HepG2 (cell line): ENCODE results near the gene AGPAT2. TPM values are rescaled to one million over a fixed set of nuclear protein-coding genes. Genes with fewer than 3 reads are reported as not detected.

ENCODE experiments used
- CAMTA2 ChIP-seq: sonication (generic); formaldehyde crosslinking; IDR thresholded peaks from 2 replicates; pipeline ENCODE4 v1.4.0; 2020; ENCODE audit warnings: mild to moderate bottlenecking, missing genetic modification reagents, borderline replicate concordance
- CREB3 ChIP-seq: sonication (generic); formaldehyde crosslinking; IDR thresholded peaks from 2 replicates; pipeline ENCODE4 v1.5.0; 2020; ENCODE audit warnings: missing genetic modification reagents
- DR1 ChIP-seq: sonication (generic); formaldehyde crosslinking; IDR thresholded peaks from 2 replicates; pipeline ENCODE4 v1.8.0; 2021; ENCODE audit warnings: mild to moderate bottlenecking, missing genetic modification reagents, inconsistent platforms
- HES4 ChIP-seq: sonication (generic); formaldehyde crosslinking; IDR thresholded peaks from 2 replicates; pipeline ENCODE4 v1.9.0; 2021; ENCODE audit warnings: mild to moderate bottlenecking, missing genetic modification reagents, borderline replicate concordance
- HNRNPUL1 ChIP-seq: fragments of 200-400 bp; formaldehyde crosslinking; IDR thresholded peaks from 2 replicates; pipeline ENCODE4 v1.6.1; 2017; ENCODE audit warnings: low read depth, mild to moderate bottlenecking, low read length, moderate library complexity
- MYPOP ChIP-seq: sonication (generic); formaldehyde crosslinking; IDR thresholded peaks from 2 replicates; pipeline ENCODE4 v1.8.1; 2023; ENCODE audit warnings: mild to moderate bottlenecking, moderate library complexity, missing genetic modification reagents
- NPAS2 ChIP-seq: sonication (generic); formaldehyde crosslinking; IDR thresholded peaks from 2 replicates; pipeline ENCODE4 v1.8.0; 2022; ENCODE audit warnings: mild to moderate bottlenecking, missing genetic modification reagents, borderline replicate concordance
- THYN1 ChIP-seq: sonication (generic); formaldehyde crosslinking; IDR thresholded peaks from 2 replicates; pipeline ENCODE4 v1.8.1; 2023; ENCODE audit warnings: low read depth, mild to moderate bottlenecking, moderate library complexity, missing genetic modification reagents, borderline replicate concordance
- ZBTB8A ChIP-seq: sonication (generic); formaldehyde crosslinking; IDR thresholded peaks from 2 replicates; pipeline ENCODE4 v1.4.0; 2020; ENCODE audit warnings: mild to moderate bottlenecking, low read depth, missing genetic modification reagents, borderline replicate concordance
- ZNF142 ChIP-seq: sonication (generic); formaldehyde crosslinking; IDR thresholded peaks from 2 replicates; pipeline ENCODE4 v1.4.0; 2020; ENCODE audit warnings: missing genetic modification reagents
- ZNF772 ChIP-seq: sonication (generic); formaldehyde crosslinking; IDR thresholded peaks from 2 replicates; pipeline ENCODE4 v1.5.0; 2020; ENCODE audit warnings: mild to moderate bottlenecking, missing genetic modification reagents
- polyA plus RNA-seq, 8 experiments: library from polyadenylated mRNA; depleted of rRNA in 3 of 8; stranded (reverse) in 7 of 8; unstranded in 1 of 8; fragments of >200 nt; fragmentation: Illumina TruSeq in 4 of 8; extraction: Trizol in 4 of 8; gene quantifications; 2 replicates each; pipeline versions ENCODE4 v1.2.1 to v1.2.3, GENCODE V29; 2011 to 2016; ENCODE audit warnings: low read depth in 4 of 8, missing spikeins in 1 of 8, mixed read lengths in 1 of 8; ENCODE audit not compliant: insufficient read depth in 1 of 8
- total RNA-seq, 5 experiments: library from RNA; depleted of rRNA; stranded (reverse); fragments of >200 nt; fragmentation: Illumina TruSeq; extraction: Trizol; gene quantifications; 2 replicates each; pipeline ENCODE4 v1.2.3, GENCODE V29; 2016; ENCODE audit warnings: low read depth in 1 of 5
- TF ChIP-seq, protein P1 (sequence below): sonication (generic); formaldehyde crosslinking; IDR thresholded peaks from 2 replicates; pipeline ENCODE4 v1.4.0; 2020; ENCODE audit warnings: missing genetic modification reagents; ENCODE audit errors: not compliant biosample characterization
- TF ChIP-seq, protein P2 (sequence below): sonication (generic); formaldehyde crosslinking; IDR thresholded peaks from 2 replicates; pipeline ENCODE4; 2020; ENCODE audit warnings: missing genetic modification reagents, mild to moderate bottlenecking, borderline replicate concordance
- TF ChIP-seq, protein P3 (sequence below): IDR thresholded peaks from 2 replicates; pipeline ENCODE4 v1.6.1; 2016; ENCODE audit warnings: mild to moderate bottlenecking

AGPAT2 gene
- total and polyA plus RNA-seq, 2 of the 13 experiments (the other 11 are each of a cell fraction or from before 2014, with no cell fraction given), result 3.9 to 25.8 TPM

DNA sequence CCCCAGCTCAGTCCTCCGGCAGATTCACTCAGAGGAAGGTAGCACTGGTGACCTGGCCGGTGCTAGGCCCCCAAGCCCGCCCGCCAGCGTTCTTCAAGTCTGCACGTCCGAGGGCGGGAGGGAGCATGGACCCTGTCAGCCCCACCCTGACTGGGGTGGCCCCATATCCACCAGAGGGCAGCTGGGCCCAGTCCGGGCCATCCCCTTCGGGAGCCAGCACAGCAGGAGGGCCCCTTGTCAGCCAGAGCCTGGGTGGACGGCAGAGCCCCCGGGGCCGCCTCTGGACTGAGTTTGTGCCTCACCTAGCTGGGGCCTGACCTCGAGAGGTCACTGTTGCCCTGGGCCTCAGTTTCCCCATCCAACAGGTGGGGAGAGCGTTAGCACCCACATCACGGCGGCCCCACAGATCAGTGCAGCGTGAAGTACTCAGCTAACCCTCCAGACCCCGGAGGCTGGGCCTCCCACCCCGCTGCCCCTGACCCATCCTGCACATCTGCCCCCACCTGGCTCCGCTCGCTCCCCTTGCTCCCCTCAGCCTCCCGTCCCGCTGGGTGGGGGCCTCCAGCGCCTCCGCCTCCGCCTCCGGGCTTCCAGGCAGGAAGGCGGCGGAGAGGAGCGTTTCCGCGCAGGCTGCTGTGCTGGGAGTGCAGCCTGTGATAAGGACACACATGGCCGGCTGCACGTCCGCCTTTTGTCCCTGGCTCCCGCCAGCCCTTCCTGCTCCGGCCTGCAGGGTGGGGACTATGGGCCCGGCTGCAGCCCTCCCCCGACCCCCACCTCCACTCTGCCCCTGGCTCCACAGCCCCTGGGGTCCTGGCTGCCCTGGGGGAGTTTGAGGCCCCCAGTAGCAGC lies 41.1 kb downstream of the AGPAT2 start (continued):
- TF ChIP-seq MYPOP (CRISPR knock-in tag) (no peak), ZNF772 (CRISPR knock-in tag) (no peak), ZBTB8A (CRISPR knock-in tag) (no peak), DR1 (CRISPR knock-in tag) (no peak), ZNF142 (CRISPR knock-in tag) (no peak), HES4 (CRISPR knock-in tag) (no peak), NPAS2 (CRISPR knock-in tag) (no peak), CREB3 (CRISPR knock-in tag) (no peak), CAMTA2 (CRISPR knock-in tag) (no peak), HNRNPUL1 (no peak), THYN1 (CRISPR knock-in tag) (no peak)
- TF ChIP-seq, protein P1, sequence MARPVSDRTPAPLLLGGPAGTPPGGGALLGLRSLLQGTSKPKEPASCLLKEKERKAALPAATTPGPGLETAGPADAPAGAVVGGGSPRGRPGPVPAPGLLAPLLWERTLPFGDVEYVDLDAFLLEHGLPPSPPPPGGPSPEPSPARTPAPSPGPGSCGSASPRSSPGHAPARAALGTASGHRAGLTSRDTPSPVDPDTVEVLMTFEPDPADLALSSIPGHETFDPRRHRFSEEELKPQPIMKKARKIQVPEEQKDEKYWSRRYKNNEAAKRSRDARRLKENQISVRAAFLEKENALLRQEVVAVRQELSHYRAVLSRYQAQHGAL (CRISPR knock-in tag), result no peak
- TF ChIP-seq, protein P2, sequence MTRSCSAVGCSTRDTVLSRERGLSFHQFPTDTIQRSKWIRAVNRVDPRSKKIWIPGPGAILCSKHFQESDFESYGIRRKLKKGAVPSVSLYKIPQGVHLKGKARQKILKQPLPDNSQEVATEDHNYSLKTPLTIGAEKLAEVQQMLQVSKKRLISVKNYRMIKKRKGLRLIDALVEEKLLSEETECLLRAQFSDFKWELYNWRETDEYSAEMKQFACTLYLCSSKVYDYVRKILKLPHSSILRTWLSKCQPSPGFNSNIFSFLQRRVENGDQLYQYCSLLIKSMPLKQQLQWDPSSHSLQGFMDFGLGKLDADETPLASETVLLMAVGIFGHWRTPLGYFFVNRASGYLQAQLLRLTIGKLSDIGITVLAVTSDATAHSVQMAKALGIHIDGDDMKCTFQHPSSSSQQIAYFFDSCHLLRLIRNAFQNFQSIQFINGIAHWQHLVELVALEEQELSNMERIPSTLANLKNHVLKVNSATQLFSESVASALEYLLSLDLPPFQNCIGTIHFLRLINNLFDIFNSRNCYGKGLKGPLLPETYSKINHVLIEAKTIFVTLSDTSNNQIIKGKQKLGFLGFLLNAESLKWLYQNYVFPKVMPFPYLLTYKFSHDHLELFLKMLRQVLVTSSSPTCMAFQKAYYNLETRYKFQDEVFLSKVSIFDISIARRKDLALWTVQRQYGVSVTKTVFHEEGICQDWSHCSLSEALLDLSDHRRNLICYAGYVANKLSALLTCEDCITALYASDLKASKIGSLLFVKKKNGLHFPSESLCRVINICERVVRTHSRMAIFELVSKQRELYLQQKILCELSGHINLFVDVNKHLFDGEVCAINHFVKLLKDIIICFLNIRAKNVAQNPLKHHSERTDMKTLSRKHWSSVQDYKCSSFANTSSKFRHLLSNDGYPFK (CRISPR knock-in tag), result no peak; the same call in 1 of the 2 replicates
- TF ChIP-seq, protein P3, sequence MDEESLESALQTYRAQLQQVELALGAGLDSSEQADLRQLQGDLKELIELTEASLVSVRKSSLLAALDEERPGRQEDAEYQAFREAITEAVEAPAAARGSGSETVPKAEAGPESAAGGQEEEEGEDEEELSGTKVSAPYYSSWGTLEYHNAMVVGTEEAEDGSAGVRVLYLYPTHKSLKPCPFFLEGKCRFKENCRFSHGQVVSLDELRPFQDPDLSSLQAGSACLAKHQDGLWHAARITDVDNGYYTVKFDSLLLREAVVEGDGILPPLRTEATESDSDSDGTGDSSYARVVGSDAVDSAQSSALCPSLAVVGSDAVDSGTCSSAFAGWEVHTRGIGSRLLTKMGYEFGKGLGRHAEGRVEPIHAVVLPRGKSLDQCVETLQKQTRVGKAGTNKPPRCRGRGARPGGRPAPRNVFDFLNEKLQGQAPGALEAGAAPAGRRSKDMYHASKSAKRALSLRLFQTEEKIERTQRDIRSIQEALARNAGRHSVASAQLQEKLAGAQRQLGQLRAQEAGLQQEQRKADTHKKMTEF (CRISPR knock-in tag), result peak; percentile 55; the same call in 1 of the 2 replicates
